Stimulated activated CD8-positive, alpha-beta memory T cell treated with anti-CD3 and anti-CD28 coated beads, Interleukin-2, amount 100 ng/mL, for 48 hours (primary cell): ENCODE measurements around the gene EXOC4.
"Not testable (repeated sequence)": the region's sequence is repeated elsewhere in the genome, so short reads cannot be mapped to it uniquely, and the experiment has no call there.

Experiments used
- DNase-seq, 2 donors: peaks; one replicate each; pipeline ENCODE4 v3.0.0-alpha.2; 2020; ENCODE audit warnings: low read depth in 2 of 2

The EXOC4 gene

GRCh38 chr7:133314084-133314483 lies 61.2 kb downstream of the EXOC4 start:
- DNase-seq = no peak

GRCh38 chr7:133315332-133316040 lies 62.6 kb downstream of the EXOC4 start:
- no peak for DNase-seq

GRCh38 chr7:133319842-133320241 lies 67.0 kb downstream of the EXOC4 start:
- DNase-seq = no peak

- no peak for DNase-seq
Measured at GRCh38 chr7:133320891-133321290, 68.0 kb downstream of the EXOC4 start.

- not testable (repeated sequence) for DNase-seq
Measured at GRCh38 chr7:133321366-133321765, 68.5 kb downstream of the EXOC4 start.

GRCh38 chr7:133326745-133327144 lies 73.9 kb downstream of the EXOC4 start:
- DNase-seq = not testable (repeated sequence)

- DNase-seq = not testable (repeated sequence)
Measured at GRCh38 chr7:133328021-133328420, 75.1 kb downstream of the EXOC4 start.

GRCh38 chr7:133330085-133330484 lies 77.2 kb downstream of the EXOC4 start:
- DNase-seq = no peak

GRCh38 chr7:133331861-133332260 lies 79.0 kb downstream of the EXOC4 start:
- no peak for DNase-seq

GRCh38 chr7:133339772-133340171 lies 86.9 kb downstream of the EXOC4 start:
- no peak for DNase-seq

GRCh38 chr7:133344275-133344674 lies 91.4 kb downstream of the EXOC4 start:
- no peak for DNase-seq

GRCh38 chr7:133345690-133346421 lies 93.0 kb downstream of the EXOC4 start:
- DNase-seq = no peak

GRCh38 chr7:133348250-133348649 lies 95.4 kb downstream of the EXOC4 start:
- DNase-seq = no peak

- DNase-seq = no peak
Measured at GRCh38 chr7:133349101-133349500, 96.2 kb downstream of the EXOC4 start.

GRCh38 chr7:133352430-133352829 lies 99.6 kb downstream of the EXOC4 start:
- no peak for DNase-seq

- DNase-seq = no peak
Measured at GRCh38 chr7:133353775-133354174, 100.9 kb downstream of the EXOC4 start.

- no peak for DNase-seq
Measured at GRCh38 chr7:133354546-133355324, 101.9 kb downstream of the EXOC4 start.

- no peak for DNase-seq
Measured at GRCh38 chr7:133355325-133355708, 102.4 kb downstream of the EXOC4 start.

- no peak for DNase-seq
Measured at GRCh38 chr7:133355822-133356221, 102.9 kb downstream of the EXOC4 start.

- no peak for DNase-seq
Measured at GRCh38 chr7:133358708-133359107, 105.8 kb downstream of the EXOC4 start.

GRCh38 chr7:133359449-133359848 lies 106.6 kb downstream of the EXOC4 start:
- DNase-seq = no peak

GRCh38 chr7:133360201-133360600 lies 107.3 kb downstream of the EXOC4 start:
- no peak for DNase-seq

GRCh38 chr7:133361806-133362205 lies 108.9 kb downstream of the EXOC4 start:
- no peak for DNase-seq
